Heart right ventricle (tissue), 16 donors: Measurements from ENCODE around the gene GRID1. TPM values are rescaled to one million over a fixed set of nuclear protein-coding genes. Genes with fewer than 3 reads are reported as not detected.

ENCODE experiments used
- ATAC-seq, 8 donors: fragments of 200-7000 bp; cut with Tn5 transposase; one replicate each; pipeline ENCODE4 v1.9.1; 2020; ENCODE audit warnings: mild to moderate bottlenecking in 8 of 8, moderate library complexity in 8 of 8, moderate number of reproducible peaks in 1 of 8
- DNase-seq, 2 donors: peaks; one replicate each; pipeline ENCODE4 v3.0.0-alpha.2; 2020
- H3K27ac ChIP-seq, 10 donors: fragments of 200-600 bp; sonication (generic) in 2 of 10; one replicate each; pipeline versions ENCODE4 v1.5.0 to v1.8.0; 2020 to 2022; ENCODE audit warnings: mild to moderate bottlenecking in 3 of 10
- H3K27me3 ChIP-seq, 7 donors: fragments of 200-600 bp; one replicate each; pipeline ENCODE4 v1.8.0; 2021 to 2022; ENCODE audit warnings: mild to moderate bottlenecking in 2 of 7
- H3K36me3 ChIP-seq, 9 donors: fragments of 200-600 bp; sonication (generic) in 1 of 9; one replicate each; pipeline versions ENCODE4 v1.5.0 to v1.8.0; 2020 to 2022; ENCODE audit warnings: mild to moderate bottlenecking in 2 of 9
- H3K4me1 ChIP-seq, 9 donors: fragments of 200-600 bp; sonication (generic) in 1 of 9; one replicate each; pipeline versions ENCODE4 v1.5.0 to v1.8.0; 2020 to 2022; ENCODE audit warnings: mild to moderate bottlenecking in 4 of 9
- H3K4me3 ChIP-seq, 10 donors: fragments of 200-600 bp; sonication (generic) in 2 of 10; one replicate each; pipeline versions ENCODE4 v1.5.0 to v1.8.0; 2020 to 2022; ENCODE audit warnings: mild to moderate bottlenecking in 7 of 10, moderate library complexity in 2 of 10
- H3K9me3 ChIP-seq, 11 donors: fragments of 200-600 bp in 10 of 11; sonication (generic) in 2 of 11; one replicate each; pipeline versions ENCODE4 v1.5.0 to v1.8.0; 2013 to 2022; ENCODE audit warnings: mild to moderate bottlenecking in 2 of 11, control low read depth in 1 of 11, moderate library complexity in 1 of 11
- WGBS, 2 donors: extraction: QIAGEN DNeasy Blood & Tissue Kit; methylation state at CpG; one replicate each; pipeline ENCODE4 v1.1.7; 2013; ENCODE audit warnings: inconsistent platforms in 1 of 2; 5-methylcytosine and 5-hydroxymethylcytosine counted together
- intact Hi-C, 10 donors: fragments of 100-400 bp; cut with DNase I; formaldehyde crosslinking; loops; one replicate each; pipeline versions ENCODE4 v1.11.1 to v1.14.2; 2022
- polyA plus RNA-seq, 2 donors: library from polyadenylated mRNA; stranded (reverse); fragments of 200-250 nt; gene quantifications; one replicate each; pipeline ENCODE4 v1.2.3, GENCODE V29; 2013
- total RNA-seq, 10 donors: library from RNA; stranded (reverse); fragmentation: NEBNext Ultra II Directional in 3 of 10; extraction: Animal tissue kit (Norgen Biotek cat#: 25700) in 3 of 10; gene quantifications; one replicate each; pipeline versions ENCODE4 v1.2.1 to v1.2.4, GENCODE V29; 2021 to 2023
- TF ChIP-seq, protein P1 (sequence below), 9 donors: fragments of 200-600 bp; sonication (generic) in 2 of 9; IDR thresholded peaks; one replicate each; pipeline versions ENCODE4 v1.5.0 to v1.8.0; 2021 to 2022; ENCODE audit warnings: antibody characterized with exemption in 9 of 9, mild to moderate bottlenecking in 5 of 9, moderate library complexity in 1 of 9
- donor health status: Arrhythmogenic right ventricular cardiomyopathy.
- donor health status: ischemic (EF 13 %, LVEDD 7.1; RV severe dilation, severe dysfunction).
- donor health status: healthy with polysubstance abuse.
- donor health status: DM: no; HTN: yes; CAD: no.
- donor health status: DM: no; HTN: no; CAD: no.
- donor health status: ischemic (EF 25% LVEDD 6.9; RV normal size, moderate dysfunction).
- donor health status: ischemic (EF 25% LVEDD 5.7; RV mildly dilated, moderate dysfunction).
- donor health status: healthy.
- donor health status: DM: yes; HTN: yes; CAD: no.
- donor health status: Ischemic cardiomyopathy.
- donor health status: ischemic (EF 35%, LVEDD 5.7; RV mildly dilated, moderate dysfunction).
- donor health status: nonischemic (EF 11% LVEDD 7.7; RV severe dilation, severe dysfunction).
- donor health status: DM: yes; HTN: yes; CAD: no.
- donor health status: PGD.
- donor health status: ischemic (EF 29% LVEDD 5.4; RV normal size, mild dysfunction).
- donor health status: nonischemic (EF 23%, LVEDD 6.1; RV moderate dilation, normal function).

GRID1 gene
- total and polyA plus RNA-seq, 12 donors: 0.44 to 3.4 (median 1.5) TPM

DNA sequence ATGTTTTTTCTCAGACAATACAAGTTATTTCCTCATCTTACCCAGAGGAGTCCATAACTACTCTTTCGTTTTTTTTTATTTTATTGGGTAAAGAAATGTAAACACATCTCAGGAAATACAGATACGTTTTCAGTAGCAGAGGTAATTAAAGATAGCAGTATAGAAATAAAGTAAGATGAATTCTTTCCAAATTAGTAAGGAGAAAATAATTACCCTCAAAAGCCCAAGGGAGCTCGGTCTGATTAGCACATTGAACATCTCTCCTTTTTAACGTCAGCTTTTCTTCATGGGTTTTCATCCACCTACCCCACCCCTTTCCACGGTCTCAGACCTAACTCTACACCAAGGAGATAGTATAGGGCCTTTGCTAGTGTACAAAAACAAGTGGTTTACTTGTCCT, 294.2 kb downstream of the GRID1 start:
- no peaks in the 10 kb centered on the region for H3K36me3 ChIP-seq
- H3K4me3 ChIP-seq: no peak overlapping the region

DNA sequence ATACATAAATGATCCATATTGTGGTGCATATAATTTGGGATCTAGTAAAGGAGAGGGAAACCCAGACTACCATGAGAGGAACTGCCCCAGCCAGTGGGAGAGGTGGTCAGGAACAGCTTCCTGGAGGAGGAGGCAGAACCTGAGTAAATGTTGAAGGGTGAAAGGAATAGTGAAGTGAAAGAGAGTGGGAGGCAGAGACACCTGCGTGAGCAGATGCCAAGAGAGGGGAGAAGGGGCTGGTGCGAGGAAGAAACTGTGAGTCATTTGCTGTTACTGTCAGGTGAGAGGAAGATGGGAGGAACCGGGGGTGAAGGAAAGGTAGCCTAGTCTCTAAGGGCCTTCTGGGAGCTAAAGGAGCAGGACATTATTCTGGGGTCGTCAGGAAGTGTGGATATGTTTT, 294.8 kb downstream of the GRID1 start:
- WGBS, 2 donors: 70 to 71% methylated on average over 4 of the region's 4 CpGs
- ATAC-seq (no peak), DNase-seq (no peak)
- no peak overlapping the region for H3K27ac ChIP-seq
- no peak overlapping the region for H3K4me3 ChIP-seq
- no peaks in the 10 kb centered on the region for H3K36me3 ChIP-seq
- H3K27me3 ChIP-seq: peaks cover 0 to 12% (median 0%) of the 10 kb centered on the region in 7 donors
- intact Hi-C loops: no loop called here
- H3K9me3 ChIP-seq: no peaks in the 10 kb centered on the region
- no peaks in the 10 kb centered on the region for H3K4me1 ChIP-seq
- TF ChIP-seq, protein P1, sequence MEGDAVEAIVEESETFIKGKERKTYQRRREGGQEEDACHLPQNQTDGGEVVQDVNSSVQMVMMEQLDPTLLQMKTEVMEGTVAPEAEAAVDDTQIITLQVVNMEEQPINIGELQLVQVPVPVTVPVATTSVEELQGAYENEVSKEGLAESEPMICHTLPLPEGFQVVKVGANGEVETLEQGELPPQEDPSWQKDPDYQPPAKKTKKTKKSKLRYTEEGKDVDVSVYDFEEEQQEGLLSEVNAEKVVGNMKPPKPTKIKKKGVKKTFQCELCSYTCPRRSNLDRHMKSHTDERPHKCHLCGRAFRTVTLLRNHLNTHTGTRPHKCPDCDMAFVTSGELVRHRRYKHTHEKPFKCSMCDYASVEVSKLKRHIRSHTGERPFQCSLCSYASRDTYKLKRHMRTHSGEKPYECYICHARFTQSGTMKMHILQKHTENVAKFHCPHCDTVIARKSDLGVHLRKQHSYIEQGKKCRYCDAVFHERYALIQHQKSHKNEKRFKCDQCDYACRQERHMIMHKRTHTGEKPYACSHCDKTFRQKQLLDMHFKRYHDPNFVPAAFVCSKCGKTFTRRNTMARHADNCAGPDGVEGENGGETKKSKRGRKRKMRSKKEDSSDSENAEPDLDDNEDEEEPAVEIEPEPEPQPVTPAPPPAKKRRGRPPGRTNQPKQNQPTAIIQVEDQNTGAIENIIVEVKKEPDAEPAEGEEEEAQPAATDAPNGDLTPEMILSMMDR (IDR thresholded peaks at IDR 0.05): no peak

More for the DNA sequence above, 294.2 kb downstream of the GRID1 start:
- TF ChIP-seq, protein P1 (IDR thresholded peaks at IDR 0.05): no peak
- ATAC-seq (no peak), DNase-seq (no peak)
- WGBS, 2 donors: 70 to 75% methylated on average over 5 of the region's 5 CpGs
- Histone ChIP-seq H3K27ac (no peak overlapping the region), H3K27me3 (peaks cover 0 to 12% (median 0%) of the 10 kb centered on the region in 7 donors), H3K9me3 (no peaks in the 10 kb centered on the region), H3K4me1 (no peaks in the 10 kb centered on the region)
- intact Hi-C loops: no loop called here

DNA sequence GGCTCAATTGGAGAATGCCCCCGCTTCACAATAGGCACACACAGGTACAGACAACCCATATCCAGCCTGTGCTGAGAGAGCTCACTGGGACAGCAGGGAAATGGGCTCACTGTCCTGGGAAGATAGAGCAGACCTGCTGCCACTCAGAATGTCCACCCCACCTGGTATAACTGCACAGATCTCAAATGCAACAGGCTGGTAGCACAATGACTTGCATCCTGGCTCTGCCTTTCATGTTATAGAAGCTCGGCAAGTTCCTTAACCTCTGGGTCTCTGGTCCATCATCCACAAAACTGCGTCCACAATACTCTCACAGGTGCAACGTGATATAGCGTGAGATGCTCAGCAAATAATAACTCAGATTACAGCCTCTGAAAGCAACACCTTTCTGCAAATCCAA, 295.4 kb downstream of the GRID1 start:
- intact Hi-C loops: no loop called here
- TF ChIP-seq, protein P1 (IDR thresholded peaks at IDR 0.05): no peak
- DNase-seq: no peak
- no peak for ATAC-seq
- Histone ChIP-seq H3K4me1 (no peaks in the 10 kb centered on the region), H3K27me3 (peaks cover 0 to 12% (median 0%) of the 10 kb centered on the region in 7 donors), H3K4me3 (no peak overlapping the region), H3K9me3 (no peaks in the 10 kb centered on the region), H3K27ac (no peak overlapping the region), H3K36me3 (no peaks in the 10 kb centered on the region)
- 85 to 94% methylated on average over 5 of the region's 5 CpGs for whole genome bisulfite sequencing, 2 donors

DNA sequence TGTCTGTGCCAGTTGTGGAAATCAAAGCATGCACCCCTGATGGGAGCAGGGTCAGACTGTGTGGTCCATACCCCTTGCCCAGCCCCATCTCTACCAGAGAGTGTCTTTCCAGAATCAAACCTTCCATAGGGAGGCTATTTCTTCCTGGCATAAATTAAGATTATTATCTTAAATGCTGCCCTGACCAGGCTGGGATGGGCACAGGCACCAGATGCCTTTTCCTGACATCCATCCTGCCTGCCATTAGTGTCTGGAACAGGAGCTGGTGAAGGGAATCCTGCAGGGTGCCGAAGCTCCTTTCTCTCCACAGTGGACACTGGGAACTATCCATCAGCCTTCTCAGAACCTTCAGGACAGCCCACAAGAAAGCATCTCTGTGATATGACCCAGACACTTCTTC, 296.3 kb downstream of the GRID1 start:
- DNase-seq (no peak), ATAC-seq (no peak)
- WGBS, 2 donors: 92 to 96% methylated on average over 1 of the region's 1 CpG
- Histone ChIP-seq H3K27ac (no peak overlapping the region), H3K27me3 (peaks cover 0 to 7% (median 0%) of the 10 kb centered on the region in 7 donors), H3K4me1 (no peaks in the 10 kb centered on the region), H3K9me3 (no peaks in the 10 kb centered on the region), H3K36me3 (no peaks in the 10 kb centered on the region), H3K4me3 (no peak overlapping the region)
- TF ChIP-seq, protein P1 (IDR thresholded peaks at IDR 0.05): no peak
- intact Hi-C loops: no loop called here
